SIG-M5 treated with dmso at 0.1 percent for 504 hours (cell line): ENCODE results near the gene AFF4.
A peak's percentile ranks its signal among the peaks of the same experiment; 100 is the strongest.
"Not testable (repeated sequence)": the region's sequence is repeated elsewhere in the genome, so short reads cannot be mapped to it uniquely, and the experiment has no call there.

Experiments used
- DNase-seq: peaks from one replicate; lab custom pipeline; 2025; ENCODE audit not compliant: unreplicated experiment; lab: John Stamatoyannopoulos, UW

AFF4 gene

GRCh38 chr5:132963171-132964104, at the start of gene AFF4:
Gene AFF4 (minus strand): TSS chr5:132963634. CDS start chr5:132937189, 26,445 bp downstream.
- DNase-seq: peak; percentile 83

GRCh38 chr5:133008455-133008854, 45.0 kb upstream of the AFF4 start:
- DNase-seq: not testable (repeated sequence)

- DNase-seq: no peak
Observed at GRCh38 chr5:133006653-133007052, 43.2 kb upstream of the AFF4 start.

- no peak for DNase-seq
Observed at GRCh38 chr5:132999246-132999645, 35.8 kb upstream of the AFF4 start.

GRCh38 chr5:132998556-132998955, 35.1 kb upstream of the AFF4 start:
- DNase-seq: peak; percentile 42

- DNase-seq: no peak
Observed at GRCh38 chr5:132996307-132996706, 32.9 kb upstream of the AFF4 start.

GRCh38 chr5:132987531-132988408, 24.3 kb upstream of the AFF4 start:
- no peak for DNase-seq

- DNase-seq: not testable (repeated sequence)
Observed at GRCh38 chr5:132982971-132983370, 19.5 kb upstream of the AFF4 start.

- no peak for DNase-seq
Observed at GRCh38 chr5:132981288-132981687, 17.9 kb upstream of the AFF4 start.

GRCh38 chr5:132979976-132980375, 16.5 kb upstream of the AFF4 start:
- no peak for DNase-seq

GRCh38 chr5:132979367-132979940, 16.0 kb upstream of the AFF4 start:
- DNase-seq: peak; percentile 80

GRCh38 chr5:132976852-132977251, 13.4 kb upstream of the AFF4 start:
- DNase-seq: no peak

GRCh38 chr5:132972436-132972828, 9.0 kb upstream of the AFF4 start:
- not testable (repeated sequence) for DNase-seq

- DNase-seq: no peak
Observed at GRCh38 chr5:132971483-132972435, 8.3 kb upstream of the AFF4 start.

GRCh38 chr5:132965120-132965519, 1.7 kb upstream of the AFF4 start:
- no peak for DNase-seq

- peak; percentile 76 for DNase-seq
Observed at GRCh38 chr5:132962429-132963021, 909 bp downstream of the AFF4 start.

GRCh38 chr5:132961887-132962286, 1.5 kb downstream of the AFF4 start:
- DNase-seq: no peak

- not testable (repeated sequence) for DNase-seq
Observed at GRCh38 chr5:132961123-132961815, 2.2 kb downstream of the AFF4 start.

- not testable (repeated sequence) for DNase-seq
Observed at GRCh38 chr5:132956166-132956799, 7.2 kb downstream of the AFF4 start.
